Transverse colon (tissue), 3 donors: ENCODE data around the gene PRR16.

Experiments
- CTCF ChIP-seq, 5 experiments: fragments of 200-600 bp in 3 of 5; fragments of 450-650 bp in 2 of 5; sonication (generic) in 3 of 5; IDR thresholded peaks; 1 replicate in 2 of 5; 2 replicates in 3 of 5; pipeline ENCODE4 v1.5.1; 2016 to 2017; ENCODE audit warnings: antibody characterized with exemption in 5 of 5, inconsistent platforms in 3 of 5, mild to moderate bottlenecking in 2 of 5, moderate library complexity in 1 of 5
- EP300 ChIP-seq: sonication (generic); formaldehyde crosslinking; IDR thresholded peaks from one replicate; pipeline ENCODE4 v1.6.1; 2017; ENCODE audit warnings: antibody characterized with exemption, low read depth
- POLR2A ChIP-seq: fragments of 450-650 bp; IDR thresholded peaks from one replicate; pipeline ENCODE4 v1.6.1; 2016; ENCODE audit warnings: antibody characterized with exemption, mild to moderate bottlenecking, moderate library complexity

GRCh38 chr5:120442694-120443093 lies 21.4 kb upstream of the PRR16 start:
- no peak for TF ChIP-seq CTCF (IDR thresholded peaks at IDR 0.05)
- no peak for TF ChIP-seq POLR2A
- no peak for TF ChIP-seq EP300
